RWPE2 (cell line): ENCODE data around the gene QDPR.
A peak's percentile ranks its signal among the peaks of the same experiment; 100 is the strongest.

Experiments
- ATAC-seq: fragments of 200-7000 bp; cut with Tn5 transposase; 3 replicates; pipeline ENCODE4 v1.9.1; 2021; ENCODE audit warnings: low read depth
- DNase-seq: peaks from one replicate; pipeline ENCODE4 v3.0.0-alpha.2; 2020; ENCODE audit warnings: low spot score
- H3K27ac ChIP-seq: fragments of 450-650 bp; 2 replicates; pipeline ENCODE4 v1.5.1; 2017; ENCODE audit warnings: mild to moderate bottlenecking; ENCODE audit not compliant: poor library complexity, severe bottlenecking
- H3K27me3 ChIP-seq: fragments of 250-450 bp; sonication (Bioruptor Pico); 2 replicates; pipeline ENCODE4 v1.5.1; 2021; ENCODE audit warnings: mild to moderate bottlenecking, moderate library complexity; ENCODE audit not compliant: insufficient read depth, poor library complexity, severe bottlenecking
- H3K36me3 ChIP-seq: fragments of 250-450 bp; sonication (Bioruptor Pico); 2 replicates; pipeline ENCODE4 v1.5.1; 2020; ENCODE audit warnings: low read depth, mild to moderate bottlenecking, moderate library complexity
- H3K4me1 ChIP-seq: fragments of 250-450 bp; sonication (Bioruptor Pico); 2 replicates; pipeline ENCODE4 v1.5.1; 2021; ENCODE audit warnings: mild to moderate bottlenecking, moderate library complexity; ENCODE audit not compliant: insufficient read depth, poor library complexity, severe bottlenecking
- H3K4me3 ChIP-seq: fragments of 250-450 bp; sonication (Bioruptor Pico); 2 replicates; pipeline ENCODE4 v1.5.1; 2021; ENCODE audit warnings: mild to moderate bottlenecking, moderate library complexity; ENCODE audit not compliant: severe bottlenecking
- H3K9me3 ChIP-seq: fragments of 250-450 bp; sonication (Bioruptor Pico); 2 replicates; pipeline ENCODE4 v1.5.1; 2021; ENCODE audit warnings: mild to moderate bottlenecking, moderate library complexity; ENCODE audit not compliant: severe bottlenecking
- CTCF ChIP-seq: fragments of 450-650 bp; IDR thresholded peaks from one replicate; pipeline ENCODE4 v1.5.1; 2017; ENCODE audit warnings: mild to moderate bottlenecking, moderate library complexity; ENCODE audit not compliant: poor library complexity, severe bottlenecking

Gene QDPR

GRCh38 chr4:17511950-17512795 lies at the start of gene QDPR:
Gene QDPR, minus strand, starts transcription at chr4:17512090. Its CDS starts 36 bp downstream, at chr4:17512054.
- peak; percentile 84 for ATAC-seq
- peak within 1 kb of the TSS; percentile 89 for H3K4me3 ChIP-seq
- TF ChIP-seq CTCF = peak; percentile 91

GRCh38 chr4:17561195-17561909 lies 49.5 kb upstream of the QDPR start:
- ATAC-seq = peak; percentile 72
- Histone ChIP-seq H3K4me1 (no peaks in the 10 kb centered on the region), H3K36me3 (no peaks in the 10 kb centered on the region), H3K9me3 (no peaks in the 10 kb centered on the region), H3K27ac (no peak overlapping the region), H3K27me3 (no peaks in the 10 kb centered on the region), H3K4me3 (no peak overlapping the region)
- no peak for DNase-seq
- no peak for TF ChIP-seq CTCF

More at GRCh38 chr4:17511950-17512795, at the start of gene QDPR:
- peaks cover 29% of the 10 kb centered on the region for H3K36me3 ChIP-seq
- H3K9me3 ChIP-seq = no peaks in the 10 kb centered on the region
- H3K4me1 ChIP-seq = peaks cover 16% of the 10 kb centered on the region
- H3K27me3 ChIP-seq = no peaks in the 10 kb centered on the region
- H3K27ac ChIP-seq = peak within 1 kb of the TSS; percentile 26
- peak; percentile 69 for DNase-seq

GRCh38 chr4:17560065-17560673 lies 48.3 kb upstream of the QDPR start:
- no peak for ATAC-seq
- no peaks in the 10 kb centered on the region for H3K9me3 ChIP-seq
- no peak for DNase-seq
- no peaks in the 10 kb centered on the region for H3K36me3 ChIP-seq
- peaks cover 3% of the 10 kb centered on the region for H3K27me3 ChIP-seq
- TF ChIP-seq CTCF = no peak
- H3K4me1 ChIP-seq = no peaks in the 10 kb centered on the region
- H3K4me3 ChIP-seq = no peak overlapping the region
- no peak overlapping the region for H3K27ac ChIP-seq

- Histone ChIP-seq H3K9me3 (no peaks in the 10 kb centered on the region), H3K36me3 (no peaks in the 10 kb centered on the region), H3K27ac (no peak overlapping the region), H3K4me3 (no peak overlapping the region), H3K27me3 (peaks cover 4% of the 10 kb centered on the region), H3K4me1 (no peaks in the 10 kb centered on the region)
- TF ChIP-seq CTCF = no peak
- ATAC-seq (no peak), DNase-seq (no peak)
These were observed 47.8 kb upstream of the QDPR start for GRCh38 chr4:17559709-17560048.
